Fibroblast of lung (primary cell): Measurements from ENCODE around the gene ATG5. TPM values are rescaled to one million over a fixed set of nuclear protein-coding genes. Genes with fewer than 3 reads are reported as not detected.
A peak's percentile ranks its signal among the peaks of the same experiment; 100 is the strongest.

ENCODE experiments used
- DNase-seq, 2 donors: peaks; one replicate each; pipeline versions ENCODE4 v3.0.0 to v3.0.0-alpha.2; 2010; ENCODE audit warnings: low read depth in 2 of 2
- H2AFZ ChIP-seq: 2 replicates; pipeline ENCODE4 v1.5.1; 2012; ENCODE audit warnings: low read length, control low read depth, inconsistent platforms
- H3K27ac ChIP-seq: 2 replicates; pipeline ENCODE4 v1.5.1; 2011; ENCODE audit warnings: low read length, control low read depth; ENCODE audit not compliant: insufficient read depth
- H3K27me3 ChIP-seq: 2 replicates; pipeline ENCODE4 v1.5.1; 2011; ENCODE audit warnings: mild to moderate bottlenecking, low read length; ENCODE audit not compliant: control insufficient read depth, insufficient read depth
- H3K36me3 ChIP-seq: 2 replicates; pipeline ENCODE4 v1.5.1; 2011; ENCODE audit warnings: low read length; ENCODE audit not compliant: control insufficient read depth, insufficient read depth
- H3K4me1 ChIP-seq: 2 replicates; pipeline ENCODE4 v1.5.1; 2011; ENCODE audit warnings: low read length; ENCODE audit not compliant: control insufficient read depth, insufficient read depth; ENCODE audit errors: extremely low read depth
- H3K4me2 ChIP-seq: 2 replicates; pipeline ENCODE4 v1.5.1; 2011; ENCODE audit warnings: low read length, control low read depth; ENCODE audit not compliant: insufficient read depth; ENCODE audit errors: extremely low read depth
- H3K4me3 ChIP-seq, 4 experiments: fragments of 200-600 bp in 1 of 4; sonication (generic) in 1 of 4; replicated peaks in 1 of 4; 2 replicates each; pipeline ENCODE4 v1.5.1; 2011 to 2016; ENCODE audit warnings: low read length in 4 of 4, low read depth in 3 of 4, mild to moderate bottlenecking in 3 of 4, control low read depth in 2 of 4, inconsistent platforms in 1 of 4, mixed read lengths in 1 of 4; ENCODE audit not compliant: insufficient read depth in 1 of 4; ENCODE audit errors: control extremely low read depth in 1 of 4
- H3K79me2 ChIP-seq: 2 replicates; pipeline ENCODE4 v1.5.1; 2012; ENCODE audit warnings: mild to moderate bottlenecking, low read length, inconsistent platforms; ENCODE audit not compliant: control insufficient read depth, insufficient read depth
- H3K9ac ChIP-seq: 2 replicates; pipeline ENCODE4 v1.5.1; 2011; ENCODE audit warnings: mild to moderate bottlenecking, low read length, control low read depth; ENCODE audit not compliant: insufficient read depth
- H3K9me3 ChIP-seq: 2 replicates; pipeline ENCODE4 v1.5.1; 2012; ENCODE audit warnings: low read depth, low read length; ENCODE audit not compliant: control insufficient read depth, insufficient read depth
- H4K20me1 ChIP-seq: 2 replicates; pipeline ENCODE4 v1.5.1; 2011; ENCODE audit warnings: low read length; ENCODE audit not compliant: control insufficient read depth, insufficient read depth; ENCODE audit errors: extremely low read depth
- EZH2 ChIP-seq: IDR thresholded peaks from 2 replicates; pipeline ENCODE4 v1.5.1; 2012; ENCODE audit warnings: low read length, control low read depth, mild to moderate bottlenecking; ENCODE audit errors: missing control alignments
- polyA plus RNA-seq, 2 donors: library from polyadenylated mRNA; depleted of rRNA in 1 of 2; stranded (reverse) in 1 of 2; unstranded in 1 of 2; fragments of >200 nt; gene quantifications; 2 replicates each; pipeline ENCODE4 v1.2.1, GENCODE V29; 2011 to 2012; ENCODE audit warnings: missing spikeins in 1 of 2
- total RNA-seq: library from RNA; depleted of rRNA; stranded (reverse); fragments of >200 nt; gene quantifications from 2 replicates; pipeline ENCODE4 v1.2.1, GENCODE V29; 2014
- TF ChIP-seq, protein P1 (sequence below), 2 donors: IDR thresholded peaks in 1 of 2; conservative IDR thresholded peaks in 1 of 2; 1 replicate in 1 of 2; 2 replicates in 1 of 2; pipeline ENCODE4 v1.5.1; 2011 to 2012; ENCODE audit warnings: low read length in 2 of 2, control low read depth in 1 of 2, inconsistent platforms in 1 of 2, low read depth in 1 of 2, mild to moderate bottlenecking in 1 of 2

The ATG5 gene
- total and polyA plus RNA-seq, 2 donors (not counting 1 experiment from before 2014, with no cell fraction given) = 38.6 to 64.7 TPM

DNA sequence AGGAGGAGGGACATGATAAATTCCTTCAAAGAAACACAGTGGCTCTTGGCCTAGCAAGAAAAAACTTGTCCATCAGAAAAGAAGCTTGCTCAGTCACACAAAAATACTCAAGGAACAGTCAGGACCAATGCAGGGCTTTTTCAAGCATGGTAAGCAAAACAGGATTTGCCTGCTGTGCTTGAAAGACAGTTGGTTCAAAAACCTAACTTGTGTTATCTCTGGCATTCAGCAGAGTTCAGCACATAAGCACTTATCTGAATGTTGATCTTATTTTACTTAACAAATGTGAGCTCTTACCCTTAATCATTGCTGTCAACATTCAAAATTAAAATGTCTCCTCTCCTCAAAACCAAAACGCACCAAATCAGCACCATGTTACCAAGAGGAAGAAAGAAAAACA lies 38.3 kb downstream of the ATG5 start:
- peaks cover 6% of the 10 kb centered on the region for H3K36me3 ChIP-seq
- no peaks in the 10 kb centered on the region for H4K20me1 ChIP-seq
- no peak overlapping the region for H3K4me3 ChIP-seq
- no peaks in the 10 kb centered on the region for H3K9me3 ChIP-seq
- H2AFZ ChIP-seq = no peak overlapping the region
- no peak overlapping the region for H3K4me2 ChIP-seq
- H3K27ac ChIP-seq = no peak overlapping the region
- no peaks in the 10 kb centered on the region for H3K4me1 ChIP-seq
- H3K9ac ChIP-seq = no peak overlapping the region
- no peaks in the 10 kb centered on the region for H3K27me3 ChIP-seq
- H3K79me2 ChIP-seq = peaks cover 3% of the 10 kb centered on the region
- TF ChIP-seq EZH2 = no peak
- TF ChIP-seq, protein P1, sequence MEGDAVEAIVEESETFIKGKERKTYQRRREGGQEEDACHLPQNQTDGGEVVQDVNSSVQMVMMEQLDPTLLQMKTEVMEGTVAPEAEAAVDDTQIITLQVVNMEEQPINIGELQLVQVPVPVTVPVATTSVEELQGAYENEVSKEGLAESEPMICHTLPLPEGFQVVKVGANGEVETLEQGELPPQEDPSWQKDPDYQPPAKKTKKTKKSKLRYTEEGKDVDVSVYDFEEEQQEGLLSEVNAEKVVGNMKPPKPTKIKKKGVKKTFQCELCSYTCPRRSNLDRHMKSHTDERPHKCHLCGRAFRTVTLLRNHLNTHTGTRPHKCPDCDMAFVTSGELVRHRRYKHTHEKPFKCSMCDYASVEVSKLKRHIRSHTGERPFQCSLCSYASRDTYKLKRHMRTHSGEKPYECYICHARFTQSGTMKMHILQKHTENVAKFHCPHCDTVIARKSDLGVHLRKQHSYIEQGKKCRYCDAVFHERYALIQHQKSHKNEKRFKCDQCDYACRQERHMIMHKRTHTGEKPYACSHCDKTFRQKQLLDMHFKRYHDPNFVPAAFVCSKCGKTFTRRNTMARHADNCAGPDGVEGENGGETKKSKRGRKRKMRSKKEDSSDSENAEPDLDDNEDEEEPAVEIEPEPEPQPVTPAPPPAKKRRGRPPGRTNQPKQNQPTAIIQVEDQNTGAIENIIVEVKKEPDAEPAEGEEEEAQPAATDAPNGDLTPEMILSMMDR (conservative IDR thresholded peaks at IDR 0.05 in 1 of 2, IDR thresholded peaks at IDR 0.05 in 1 of 2; ENCODE audit: low read depth in 1 of 2, low read length in 2 of 2) = no peak
- DNase-seq = peak in 1 of 2 donors; percentile 31

DNA sequence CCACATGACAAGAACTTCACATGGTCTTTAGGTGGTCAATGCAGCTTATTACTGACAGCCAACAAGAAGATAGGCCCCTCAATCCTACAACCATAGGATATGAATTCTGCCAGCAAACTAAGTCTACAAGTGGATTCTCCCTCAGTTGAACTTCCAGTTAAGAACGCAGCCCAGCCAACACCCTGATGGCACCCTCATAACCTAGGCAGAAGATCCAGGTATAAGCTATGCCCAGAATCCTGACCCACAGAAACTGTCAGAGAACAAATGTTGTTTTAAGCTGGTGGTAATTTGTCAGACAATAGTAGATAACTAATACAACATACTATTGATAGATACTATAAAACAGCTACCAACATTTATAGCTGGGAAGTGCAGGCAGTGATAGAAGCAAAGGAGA lies 38.8 kb downstream of the ATG5 start:
- no peak overlapping the region for H2AFZ ChIP-seq
- H3K36me3 ChIP-seq = peaks cover 2% of the 10 kb centered on the region
- no peak overlapping the region for H3K27ac ChIP-seq
- no peaks in the 10 kb centered on the region for H4K20me1 ChIP-seq
- no peak overlapping the region for H3K4me3 ChIP-seq
- no peak overlapping the region for H3K9ac ChIP-seq
- TF ChIP-seq, protein P1 (conservative IDR thresholded peaks at IDR 0.05 in 1 of 2, IDR thresholded peaks at IDR 0.05 in 1 of 2; ENCODE audit: low read depth in 1 of 2, low read length in 2 of 2) = no peak
- TF ChIP-seq EZH2 = no peak
- H3K27me3 ChIP-seq = no peaks in the 10 kb centered on the region
- H3K4me1 ChIP-seq = no peaks in the 10 kb centered on the region
- H3K79me2 ChIP-seq = peaks cover 3% of the 10 kb centered on the region
- H3K4me2 ChIP-seq = no peak overlapping the region
- no peak for DNase-seq
- H3K9me3 ChIP-seq = no peaks in the 10 kb centered on the region

DNA sequence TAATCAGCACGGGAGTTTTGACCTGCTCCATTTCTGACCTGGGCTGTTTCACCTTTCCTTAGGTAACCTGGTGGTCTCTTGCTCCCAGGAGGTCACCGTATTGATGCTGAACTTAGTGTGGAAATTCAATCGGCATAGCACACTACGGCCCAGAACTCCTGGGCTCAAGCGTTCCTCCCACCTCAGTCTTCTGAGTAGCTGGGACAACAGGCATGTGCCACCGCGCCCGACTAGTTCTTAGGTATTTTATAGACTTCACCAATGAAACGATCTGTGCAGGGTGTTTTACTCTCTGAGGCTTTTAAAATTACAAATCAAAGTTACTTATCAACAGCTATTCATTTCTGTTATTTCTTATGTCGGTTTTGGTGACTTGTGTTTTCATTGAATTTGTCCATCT lies 42.1 kb downstream of the ATG5 start:
- no peak overlapping the region for H3K4me2 ChIP-seq
- TF ChIP-seq, protein P1 (conservative IDR thresholded peaks at IDR 0.05 in 1 of 2, IDR thresholded peaks at IDR 0.05 in 1 of 2; ENCODE audit: low read depth in 1 of 2, low read length in 2 of 2) = no peak
- no peak for DNase-seq
- H3K9me3 ChIP-seq = no peaks in the 10 kb centered on the region
- no peaks in the 10 kb centered on the region for H3K27me3 ChIP-seq
- H3K27ac ChIP-seq = no peak overlapping the region
- H2AFZ ChIP-seq = no peak overlapping the region
- no peaks in the 10 kb centered on the region for H3K4me1 ChIP-seq
- peaks cover 3% of the 10 kb centered on the region for H3K79me2 ChIP-seq
- H3K4me3 ChIP-seq = no peak overlapping the region
- no peaks in the 10 kb centered on the region for H3K36me3 ChIP-seq
- no peak overlapping the region for H3K9ac ChIP-seq
- no peaks in the 10 kb centered on the region for H4K20me1 ChIP-seq
